Measurements from ENCODE around the gene KLHL17.

KLHL17 gene

DNA sequence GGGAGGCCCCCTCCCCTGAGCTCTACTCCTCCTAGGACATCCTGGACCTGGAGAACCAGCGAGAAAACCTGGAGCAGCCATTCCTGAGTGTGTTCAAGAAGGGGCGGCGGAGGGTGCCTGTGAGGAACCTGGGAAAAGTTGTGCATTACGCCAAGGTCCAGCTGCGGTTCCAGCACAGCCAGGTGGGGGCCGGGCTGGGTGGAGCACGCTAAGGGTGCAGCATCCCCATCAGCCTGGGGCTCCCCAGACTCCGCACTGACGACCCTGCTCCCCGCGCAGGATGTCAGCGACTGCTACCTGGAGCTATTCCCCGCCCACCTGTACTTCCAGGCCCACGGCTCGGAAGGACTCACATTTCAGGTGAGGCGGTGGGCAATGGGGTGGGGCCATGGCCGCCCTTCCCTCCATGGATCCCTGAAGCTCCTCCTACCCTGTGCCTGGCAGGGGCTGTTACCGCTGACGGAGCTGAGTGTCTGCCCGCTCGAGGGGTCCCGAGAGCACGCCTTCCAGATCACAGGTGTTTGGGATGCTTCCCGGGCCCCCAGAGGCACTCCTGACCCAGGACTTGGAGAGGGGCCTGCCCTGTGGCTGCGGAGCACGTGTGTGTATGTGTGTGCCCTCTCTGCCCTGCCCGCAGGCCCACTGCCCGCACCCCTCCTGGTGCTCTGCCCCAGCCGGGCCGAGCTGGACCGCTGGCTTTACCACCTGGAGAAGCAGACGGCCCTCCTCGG, 10.0 kb downstream of the KLHL17 start:
- Histone ChIP-seq H3K36me3 (ENCODE audit: control insufficient read depth, insufficient read depth, low read length) (no peaks in the 10 kb centered on the region; the same call in 1 of the 2 replicates), H3K9me3 (ENCODE audit: control insufficient read depth, insufficient read depth, low read length) (no peaks in the 10 kb centered on the region), H3K4me3 (ENCODE audit: low read length) (no peak overlapping the region; the same call in 1 of the 2 replicates), H3K27ac (ENCODE audit: low read length) (no peak overlapping the region), H3K4me1 (ENCODE audit: control insufficient read depth, insufficient read depth, low read length) (peaks cover 6% of the 10 kb centered on the region), H3K27me3 (ENCODE audit: control insufficient read depth, insufficient read depth, low read length) (peaks cover 5% of the 10 kb centered on the region; the same call in 1 of the 2 replicates)
- WGBS (ENCODE audit: insufficient coverage, insufficient read length), result no CpG with 5 or more reads among the region's 33 CpGs
- DNase-seq (ENCODE audit: low read depth, low spot score), result no peak

DNA sequence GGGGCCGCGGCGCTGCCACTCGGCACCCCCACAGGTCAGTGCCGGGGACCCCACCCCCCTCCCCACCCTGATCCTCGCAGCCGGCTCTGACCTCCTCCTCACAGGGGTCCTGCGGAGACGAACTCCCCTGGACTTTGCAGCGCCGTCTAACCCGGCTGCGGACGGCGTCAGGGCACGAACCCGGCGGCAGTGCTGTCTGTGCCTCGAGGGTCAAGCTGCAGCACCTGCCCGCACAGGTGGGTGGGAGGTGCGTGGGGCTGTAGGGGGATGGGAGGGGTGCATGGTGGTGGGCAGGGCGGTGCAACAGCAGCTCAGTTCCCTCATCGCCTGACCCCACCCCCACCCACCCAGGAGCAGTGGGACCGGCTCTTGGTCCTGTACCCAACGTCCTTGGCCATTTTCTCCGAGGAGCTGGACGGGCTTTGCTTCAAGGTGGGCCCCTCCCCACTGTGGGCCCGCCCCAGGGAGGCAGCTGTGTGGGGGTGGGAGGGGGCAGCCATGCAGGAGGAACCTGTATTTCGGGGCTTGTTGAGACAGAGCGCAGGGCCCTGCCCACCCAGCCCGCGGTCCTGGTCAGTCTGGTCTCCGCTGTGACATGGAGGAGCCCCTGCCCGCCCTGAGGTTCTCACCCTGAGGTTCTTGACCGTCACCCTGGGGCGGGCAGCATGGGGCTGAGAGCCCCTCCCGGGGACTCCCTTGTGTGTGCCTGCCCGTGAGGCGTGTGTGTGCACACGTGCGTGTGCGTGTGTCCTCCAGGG, 10.8 kb downstream of the KLHL17 start:
- Histone ChIP-seq H3K36me3 (ENCODE audit: control insufficient read depth, insufficient read depth, low read length) (no peaks in the 10 kb centered on the region; the same call in 1 of the 2 replicates), H3K9me3 (ENCODE audit: control insufficient read depth, insufficient read depth, low read length) (no peaks in the 10 kb centered on the region), H3K27ac (ENCODE audit: low read length) (no peak overlapping the region), H3K4me1 (ENCODE audit: control insufficient read depth, insufficient read depth, low read length) (peaks cover 5% of the 10 kb centered on the region), H3K4me3 (ENCODE audit: low read length) (no peak overlapping the region), H3K27me3 (ENCODE audit: control insufficient read depth, insufficient read depth, low read length) (peaks cover 5% of the 10 kb centered on the region; the same call in 1 of the 2 replicates)
- WGBS (ENCODE audit: insufficient coverage, insufficient read length), result no CpG with 5 or more reads among the region's 42 CpGs
- DNase-seq (ENCODE audit: low read depth, low spot score), result no peak

DNA sequence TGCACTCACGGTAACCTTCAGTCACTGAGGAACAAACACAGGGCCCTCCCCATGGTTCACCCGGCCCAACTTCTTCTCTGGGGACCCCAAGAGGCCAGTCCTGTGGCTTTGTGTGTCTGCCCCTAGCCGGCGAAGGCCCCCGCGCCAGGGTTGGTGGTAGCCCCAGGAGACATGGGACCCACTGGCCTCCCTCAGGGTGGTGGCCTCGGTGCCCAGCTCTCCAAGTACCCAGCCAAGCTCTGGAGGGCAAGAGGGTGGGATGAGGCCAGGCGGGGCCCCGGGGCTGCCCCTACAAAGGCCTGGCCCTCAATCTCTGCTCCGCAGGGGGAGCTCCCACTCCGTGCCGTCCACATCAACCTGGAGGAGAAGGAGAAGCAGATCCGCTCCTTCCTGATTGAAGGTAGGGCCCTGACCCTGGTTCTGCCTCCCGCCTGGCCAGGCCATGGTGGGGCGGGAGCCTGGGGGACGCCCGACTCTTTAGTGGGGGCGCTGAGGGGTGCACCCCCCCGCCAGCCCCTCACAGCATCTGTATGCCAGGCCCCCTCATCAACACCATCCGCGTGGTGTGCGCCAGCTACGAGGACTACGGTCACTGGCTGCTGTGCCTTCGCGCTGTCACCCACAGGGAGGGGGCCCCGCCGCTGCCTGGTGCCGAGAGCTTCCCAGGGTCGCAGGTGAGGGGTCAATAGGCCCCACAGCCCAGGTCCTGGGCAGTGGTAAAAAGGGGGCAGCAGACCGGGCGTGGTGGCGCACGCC, 11.5 kb downstream of the KLHL17 start:
- H3K4me3 ChIP-seq (ENCODE audit: low read length), result no peak overlapping the region
- H3K27me3 ChIP-seq (ENCODE audit: control insufficient read depth, insufficient read depth, low read length), result peaks cover 5% of the 10 kb centered on the region; the same call in 1 of the 2 replicates
- peaks cover 5% of the 10 kb centered on the region for H3K4me1 ChIP-seq (ENCODE audit: control insufficient read depth, insufficient read depth, low read length)
- no peak for DNase-seq (ENCODE audit: low read depth, low spot score)
- no peak overlapping the region for H3K27ac ChIP-seq (ENCODE audit: low read length)
- no peaks in the 10 kb centered on the region; the same call in 1 of the 2 replicates for H3K36me3 ChIP-seq (ENCODE audit: control insufficient read depth, insufficient read depth, low read length)
- no CpG with 5 or more reads among the region's 34 CpGs for WGBS (ENCODE audit: insufficient coverage, insufficient read length)
- H3K9me3 ChIP-seq (ENCODE audit: control insufficient read depth, insufficient read depth, low read length), result no peaks in the 10 kb centered on the region

DNA sequence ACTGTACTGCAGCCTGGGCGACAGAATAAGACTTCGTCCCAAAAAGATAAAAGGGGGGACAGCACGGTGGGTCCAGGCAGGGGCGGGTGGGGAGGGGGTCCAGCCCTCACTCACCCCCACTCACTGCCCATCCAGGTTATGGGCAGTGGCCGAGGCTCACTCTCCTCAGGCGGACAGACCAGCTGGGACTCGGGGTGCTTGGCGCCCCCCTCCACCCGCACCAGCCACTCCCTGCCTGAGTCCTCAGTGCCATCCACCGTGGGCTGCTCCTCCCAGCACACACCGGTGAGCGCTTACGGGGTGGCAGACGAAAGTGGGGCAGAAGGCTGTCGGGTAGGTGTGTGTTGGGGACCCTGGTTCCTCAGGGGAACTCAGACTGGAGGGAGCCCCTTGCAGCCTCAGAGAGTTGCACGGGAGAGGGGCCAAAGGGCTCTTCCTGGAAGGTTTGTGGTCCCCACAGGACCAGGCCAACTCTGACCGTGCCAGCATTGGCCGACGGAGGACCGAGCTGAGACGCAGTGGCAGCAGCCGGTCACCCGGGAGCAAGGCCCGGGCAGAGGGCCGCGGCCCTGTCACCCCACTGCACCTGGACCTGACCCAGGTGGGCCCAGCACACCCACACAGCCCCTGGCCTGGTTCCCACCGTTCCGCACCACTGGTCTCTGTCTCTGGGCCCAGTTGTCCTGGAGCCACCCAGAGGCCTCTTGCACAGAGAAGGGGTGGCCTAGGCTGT, 12.5 kb downstream of the KLHL17 start:
- H3K36me3 ChIP-seq (ENCODE audit: control insufficient read depth, insufficient read depth, low read length), result no peaks in the 10 kb centered on the region; the same call in 1 of the 2 replicates
- peaks cover 5% of the 10 kb centered on the region for H3K4me1 ChIP-seq (ENCODE audit: control insufficient read depth, insufficient read depth, low read length)
- no peak overlapping the region for H3K27ac ChIP-seq (ENCODE audit: low read length)
- no peaks in the 10 kb centered on the region for H3K9me3 ChIP-seq (ENCODE audit: control insufficient read depth, insufficient read depth, low read length)
- no peak for DNase-seq (ENCODE audit: low read depth, low spot score)
- H3K27me3 ChIP-seq (ENCODE audit: control insufficient read depth, insufficient read depth, low read length), result peaks cover 2% of the 10 kb centered on the region; the same call in 1 of the 2 replicates
- no CpG with 5 or more reads among the region's 28 CpGs for WGBS (ENCODE audit: insufficient coverage, insufficient read length)
- H3K4me3 ChIP-seq (ENCODE audit: low read length), result no peak overlapping the region

DNA sequence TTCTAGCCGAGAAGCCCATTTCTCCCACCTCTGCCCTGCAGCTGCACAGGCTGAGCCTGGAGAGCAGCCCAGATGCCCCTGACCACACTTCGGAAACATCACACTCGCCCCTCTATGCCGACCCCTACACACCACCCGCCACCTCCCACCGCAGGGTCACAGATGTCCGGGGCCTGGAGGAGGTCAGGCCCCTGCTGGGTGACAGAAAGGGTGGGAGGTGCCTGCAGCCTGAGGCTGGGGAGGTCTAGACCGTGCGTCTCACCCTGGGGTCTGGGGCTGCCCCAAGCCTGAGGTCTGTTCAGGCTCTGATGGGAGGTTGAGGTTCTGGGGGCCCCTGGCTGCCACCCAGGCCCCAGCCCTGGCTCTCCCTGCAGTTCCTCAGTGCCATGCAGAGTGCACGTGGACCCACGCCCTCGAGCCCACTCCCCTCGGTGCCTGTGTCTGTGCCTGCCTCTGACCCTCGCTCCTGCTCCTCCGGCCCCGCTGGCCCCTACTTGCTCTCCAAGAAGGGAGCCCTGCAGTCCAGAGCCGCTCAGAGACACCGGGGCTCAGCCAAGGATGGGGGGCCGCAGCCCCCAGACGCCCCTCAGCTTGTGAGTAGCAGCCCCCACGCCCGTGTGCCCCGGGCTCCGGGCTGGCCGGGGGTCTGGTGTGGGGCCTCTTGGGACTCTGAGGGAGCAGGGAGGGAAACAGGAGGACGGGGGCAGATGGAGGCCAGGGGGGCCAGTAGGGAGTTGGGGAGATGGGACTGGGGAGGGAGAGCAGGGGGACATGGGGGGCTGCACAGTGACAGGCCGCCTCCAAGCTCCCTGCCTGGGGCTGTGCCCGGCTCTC, 13.3 kb downstream of the KLHL17 start:
- Histone ChIP-seq H3K27me3 (ENCODE audit: control insufficient read depth, insufficient read depth, low read length) (no peaks in the 10 kb centered on the region; the same call in 1 of the 2 replicates), H3K4me1 (ENCODE audit: control insufficient read depth, insufficient read depth, low read length) (peaks cover 5% of the 10 kb centered on the region), H3K27ac (ENCODE audit: low read length) (no peak overlapping the region), H3K9me3 (ENCODE audit: control insufficient read depth, insufficient read depth, low read length) (no peaks in the 10 kb centered on the region), H3K36me3 (ENCODE audit: control insufficient read depth, insufficient read depth, low read length) (no peaks in the 10 kb centered on the region), H3K4me3 (ENCODE audit: low read length) (no peak overlapping the region)
- no peak for DNase-seq (ENCODE audit: low read depth, low spot score)
- WGBS (ENCODE audit: insufficient coverage, insufficient read length), result no CpG with 5 or more reads among the region's 28 CpGs

DNA sequence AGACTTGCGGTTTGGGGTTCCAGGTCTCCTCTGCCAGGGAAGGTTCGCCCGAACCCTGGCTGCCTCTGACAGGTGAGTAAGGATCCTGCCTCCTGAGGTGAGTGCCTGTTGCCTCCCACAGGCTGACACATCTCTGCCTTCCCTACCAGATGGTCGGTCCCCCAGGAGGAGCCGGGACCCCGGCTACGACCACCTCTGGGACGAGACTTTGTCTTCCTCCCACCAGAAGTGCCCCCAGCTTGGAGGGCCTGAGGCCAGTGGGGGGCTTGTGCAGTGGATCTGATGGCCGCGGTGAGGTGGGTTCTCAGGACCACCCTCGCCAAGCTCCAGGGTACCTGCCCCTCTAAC, 13.9 kb downstream of the KLHL17 start:
- H3K27ac ChIP-seq (ENCODE audit: low read length), result no peak overlapping the region
- peaks cover 5% of the 10 kb centered on the region for H3K4me1 ChIP-seq (ENCODE audit: control insufficient read depth, insufficient read depth, low read length)
- no peaks in the 10 kb centered on the region for H3K9me3 ChIP-seq (ENCODE audit: control insufficient read depth, insufficient read depth, low read length)
- H3K27me3 ChIP-seq (ENCODE audit: control insufficient read depth, insufficient read depth, low read length), result no peaks in the 10 kb centered on the region; the same call in 1 of the 2 replicates
- H3K4me3 ChIP-seq (ENCODE audit: low read length), result no peak overlapping the region
- WGBS (ENCODE audit: insufficient coverage, insufficient read length), result no CpG with 5 or more reads among the region's 11 CpGs
- H3K36me3 ChIP-seq (ENCODE audit: control insufficient read depth, insufficient read depth, low read length), result no peaks in the 10 kb centered on the region
- no peak for DNase-seq (ENCODE audit: low read depth, low spot score)

DNA sequence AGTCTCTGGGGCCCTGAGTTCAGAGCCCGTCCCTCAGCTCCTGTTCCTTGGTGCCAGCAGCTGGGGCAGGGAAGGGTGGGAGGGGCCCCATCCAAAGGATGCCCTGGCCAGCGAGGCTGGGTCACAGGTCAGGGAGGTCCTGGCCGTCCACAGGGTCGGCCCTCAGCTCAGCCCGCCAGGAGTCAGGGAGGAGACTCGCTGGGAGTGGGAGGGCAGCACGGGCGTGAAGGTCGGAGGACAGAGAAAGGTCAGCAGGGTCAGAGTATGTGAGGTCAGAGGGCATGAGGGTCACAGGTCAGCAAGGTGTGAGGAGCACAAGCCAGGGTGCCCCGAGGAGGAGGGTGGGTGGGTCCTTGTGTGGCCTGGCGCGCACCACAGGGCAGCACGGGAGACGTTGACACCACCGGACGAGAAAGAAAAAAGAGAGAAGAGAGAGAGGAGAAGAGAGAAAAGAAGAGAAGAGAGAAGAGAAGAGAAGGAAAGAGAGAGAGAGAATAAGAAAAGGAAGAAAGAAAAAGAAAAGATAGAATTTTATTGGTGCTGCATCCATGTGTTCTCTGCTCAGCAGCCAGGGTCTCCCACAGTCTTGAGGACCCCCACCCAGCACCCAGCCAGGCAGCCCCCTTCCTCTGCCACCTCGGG, 14.4 kb downstream of the KLHL17 start:
- H3K4me3 ChIP-seq (ENCODE audit: low read length), result no peak overlapping the region
- no peaks in the 10 kb centered on the region for H3K36me3 ChIP-seq (ENCODE audit: control insufficient read depth, insufficient read depth, low read length)
- H3K27ac ChIP-seq (ENCODE audit: low read length), result no peak overlapping the region
- H3K9me3 ChIP-seq (ENCODE audit: control insufficient read depth, insufficient read depth, low read length), result no peaks in the 10 kb centered on the region
- H3K4me1 ChIP-seq (ENCODE audit: control insufficient read depth, insufficient read depth, low read length), result peaks cover 5% of the 10 kb centered on the region
- no peaks in the 10 kb centered on the region; the same call in 1 of the 2 replicates for H3K27me3 ChIP-seq (ENCODE audit: control insufficient read depth, insufficient read depth, low read length)
- DNase-seq (ENCODE audit: low read depth, low spot score), result no peak
- WGBS (ENCODE audit: insufficient coverage, insufficient read length), result no CpG with 5 or more reads among the region's 17 CpGs

DNA sequence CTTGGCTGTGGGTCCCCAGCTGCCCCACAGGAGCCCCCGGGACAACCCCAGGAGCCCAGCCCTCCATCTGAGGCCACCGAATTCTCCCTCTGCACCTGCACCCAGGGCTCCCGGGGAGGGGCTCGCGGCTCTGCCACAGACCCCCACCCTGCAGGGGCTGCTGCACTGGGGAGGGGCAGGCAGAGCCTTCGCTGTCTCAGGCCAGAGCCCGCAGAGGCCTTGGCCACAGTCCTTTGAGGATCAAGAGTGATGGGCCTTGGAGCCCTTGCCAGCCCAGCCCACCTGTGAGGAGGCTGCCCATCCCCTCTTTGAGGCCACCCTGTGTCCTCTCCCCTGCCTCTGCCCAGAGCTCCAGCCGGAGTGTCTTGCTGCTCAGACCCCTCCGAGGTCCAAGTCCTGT, 15.0 kb downstream of the KLHL17 start:
- H3K4me1 ChIP-seq (ENCODE audit: control insufficient read depth, insufficient read depth, low read length), result peaks cover 2% of the 10 kb centered on the region
- H3K4me3 ChIP-seq (ENCODE audit: low read length), result no peak overlapping the region
- no peak overlapping the region for H3K27ac ChIP-seq (ENCODE audit: low read length)
- no peaks in the 10 kb centered on the region for H3K9me3 ChIP-seq (ENCODE audit: control insufficient read depth, insufficient read depth, low read length)
- WGBS (ENCODE audit: insufficient coverage, insufficient read length), result no CpG with 5 or more reads among the region's 9 CpGs
- no peak for DNase-seq (ENCODE audit: low read depth, low spot score)
- H3K36me3 ChIP-seq (ENCODE audit: control insufficient read depth, insufficient read depth, low read length), result no peaks in the 10 kb centered on the region
- no peaks in the 10 kb centered on the region; the same call in 1 of the 2 replicates for H3K27me3 ChIP-seq (ENCODE audit: control insufficient read depth, insufficient read depth, low read length)

Data from iPS DF 6.9 (cell line).